ENCODE measurements around the gene TXNRD1. TPM values are rescaled to one million over a fixed set of nuclear protein-coding genes. Genes with fewer than 3 reads are reported as not detected.

The TXNRD1 gene
- total and polyA plus RNA-seq, 11 donors: 26.6 to 384 (median 90.8) TPM

DNA sequence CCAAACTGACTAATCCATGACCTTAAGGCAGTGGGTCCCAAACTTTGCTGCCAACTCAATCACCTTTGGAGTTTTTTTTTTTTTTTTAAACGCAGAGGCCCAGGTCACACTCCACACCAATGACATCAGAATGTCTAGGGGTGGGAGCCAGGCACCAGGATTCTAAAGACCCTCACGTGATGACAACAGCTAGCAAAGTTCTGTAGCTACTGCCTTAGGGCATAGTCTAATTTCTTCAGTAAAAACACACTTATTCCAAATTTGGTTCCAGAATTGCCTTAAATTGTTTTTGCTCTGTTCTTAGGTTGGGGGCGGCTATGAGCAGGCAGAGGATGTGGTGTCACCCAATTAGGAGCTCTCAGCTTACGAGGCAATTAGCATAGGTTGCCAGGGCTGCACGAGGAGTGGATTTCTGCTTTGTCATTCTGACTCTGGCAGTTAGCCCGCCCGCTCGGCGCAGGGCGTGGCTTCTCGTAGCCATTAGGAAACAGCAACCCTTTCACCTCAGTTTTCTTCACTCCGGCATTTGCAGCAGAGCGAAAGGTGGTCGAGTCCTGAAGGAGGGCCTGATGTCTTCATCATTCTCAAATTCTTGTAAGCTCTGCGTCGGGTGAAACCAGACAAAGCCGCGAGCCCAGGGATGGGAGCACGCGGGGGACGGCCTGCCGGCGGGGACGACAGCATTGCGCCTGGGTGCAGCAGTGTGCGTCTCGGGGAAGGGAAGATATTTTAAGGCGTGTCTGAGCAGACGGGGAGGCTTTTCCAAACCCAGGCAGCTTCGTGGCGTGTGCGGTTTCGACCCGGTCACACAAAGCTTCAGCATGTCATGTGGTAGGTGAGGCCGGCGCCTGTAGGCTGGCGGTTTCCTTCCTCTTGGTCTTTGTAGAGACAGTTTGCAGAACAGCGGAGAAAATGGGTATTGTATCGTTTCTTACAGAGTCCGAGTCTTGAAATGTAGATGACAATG is 71.2 kb downstream of the TXNRD1 start:
- H3K27me3 ChIP-seq: no peaks in the 10 kb centered on the region
- intact Hi-C loops (cut with DNase I): loop anchor here in 9 of 10 donors (2.0 to 5.0 kb wide), 4 partner anchors 68 to 148 kb away; partner anchors contain the start of genes TXNRD1 (in 6 of the 9) and NFYB (in 1 of the 9)
- H3K4me3 ChIP-seq: peak overlapping the region; percentile 53 to 92 (median 74)
- H3K4me1 ChIP-seq: peaks cover 0 to 38% (median 28%) of the 10 kb centered on the region in 12 donors
- H3K27ac ChIP-seq: peak overlapping the region; percentile 75 to 97 (median 94)
- H3K36me3 ChIP-seq: peaks cover 0 to 16% (median 11%) of the 10 kb centered on the region in 9 donors
- DNase-seq (peak; percentile 92 to 95 (median 94)), ATAC-seq (peak; percentile 91 to 94 (median 93))
- 0% methylated on average over 36 to 40 of the region's 40 CpGs for WGBS, 4 donors
- no peaks in the 10 kb centered on the region for H3K9me3 ChIP-seq
- peak in 1 of 2 donors; percentile 88 for TF ChIP-seq POLR2A (IDR thresholded peaks at IDR 0.05)
- TF ChIP-seq, protein P1, sequence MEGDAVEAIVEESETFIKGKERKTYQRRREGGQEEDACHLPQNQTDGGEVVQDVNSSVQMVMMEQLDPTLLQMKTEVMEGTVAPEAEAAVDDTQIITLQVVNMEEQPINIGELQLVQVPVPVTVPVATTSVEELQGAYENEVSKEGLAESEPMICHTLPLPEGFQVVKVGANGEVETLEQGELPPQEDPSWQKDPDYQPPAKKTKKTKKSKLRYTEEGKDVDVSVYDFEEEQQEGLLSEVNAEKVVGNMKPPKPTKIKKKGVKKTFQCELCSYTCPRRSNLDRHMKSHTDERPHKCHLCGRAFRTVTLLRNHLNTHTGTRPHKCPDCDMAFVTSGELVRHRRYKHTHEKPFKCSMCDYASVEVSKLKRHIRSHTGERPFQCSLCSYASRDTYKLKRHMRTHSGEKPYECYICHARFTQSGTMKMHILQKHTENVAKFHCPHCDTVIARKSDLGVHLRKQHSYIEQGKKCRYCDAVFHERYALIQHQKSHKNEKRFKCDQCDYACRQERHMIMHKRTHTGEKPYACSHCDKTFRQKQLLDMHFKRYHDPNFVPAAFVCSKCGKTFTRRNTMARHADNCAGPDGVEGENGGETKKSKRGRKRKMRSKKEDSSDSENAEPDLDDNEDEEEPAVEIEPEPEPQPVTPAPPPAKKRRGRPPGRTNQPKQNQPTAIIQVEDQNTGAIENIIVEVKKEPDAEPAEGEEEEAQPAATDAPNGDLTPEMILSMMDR (IDR thresholded peaks at IDR 0.05): peak in 1 of 12 donors; percentile 9

DNA sequence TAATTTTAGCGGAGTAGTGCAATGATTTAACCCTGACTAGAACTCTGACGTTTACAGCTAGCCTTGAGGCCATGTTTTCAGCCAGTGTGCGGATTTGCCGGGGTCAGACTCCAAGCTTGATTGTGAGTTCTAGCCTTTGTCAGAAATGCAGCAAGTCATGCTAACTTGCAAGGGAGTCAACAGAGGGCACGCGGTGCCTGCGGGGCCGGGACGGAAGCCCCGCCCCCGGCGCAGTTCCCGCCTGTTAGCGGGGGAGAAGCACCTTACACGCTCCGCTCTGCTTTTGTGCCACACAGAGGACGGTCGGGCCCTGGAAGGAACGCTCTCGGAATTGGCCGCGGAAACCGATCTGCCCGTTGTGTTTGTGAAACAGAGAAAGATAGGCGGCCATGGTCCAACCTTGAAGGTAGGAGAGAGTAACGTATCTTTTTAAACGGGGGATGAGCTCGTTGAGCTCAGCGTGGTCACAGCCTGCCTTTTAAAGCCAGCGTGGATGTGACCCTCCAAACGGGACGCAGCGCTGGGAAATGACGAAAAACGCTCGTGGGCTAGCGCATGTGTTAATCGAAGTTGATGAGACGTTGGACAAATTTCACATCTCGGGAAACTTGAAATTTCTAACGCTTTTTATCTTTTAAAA is 73.2 kb downstream of the TXNRD1 start:
- DNase-seq (peak; percentile 79 to 90 (median 84)), ATAC-seq (peak; percentile 65 to 85 (median 82))
- Histone ChIP-seq H3K36me3 (peaks cover 0 to 35% (median 30%) of the 10 kb centered on the region in 9 donors), H3K9me3 (no peaks in the 10 kb centered on the region), H3K4me1 (peaks cover 0 to 56% (median 30%) of the 10 kb centered on the region in 12 donors), H3K27ac (peak overlapping the region; percentile 37 to 97 (median 94)), H3K4me3 (peak overlapping the region; percentile 53 to 92 (median 74)), H3K27me3 (no peaks in the 10 kb centered on the region)
- intact Hi-C loops (cut with DNase I): loop anchor here in 7 of 10 donors (2.0 to 5.0 kb wide), 2 partner anchors 14 to 71 kb away; partner anchors contain the start of genes TXNRD1 (in 6 of the 7) and EID3 (in 1 of the 7)
- TF ChIP-seq, protein P1 (IDR thresholded peaks at IDR 0.05): peak in 3 of 12 donors; percentile 5 to 18 (median 8)
- peak in 1 of 2 donors; percentile 65 for TF ChIP-seq POLR2A (IDR thresholded peaks at IDR 0.05)
- 0 to 1% (median 1%) methylated on average over 41 of the region's 41 CpGs for WGBS, 4 donors

DNA sequence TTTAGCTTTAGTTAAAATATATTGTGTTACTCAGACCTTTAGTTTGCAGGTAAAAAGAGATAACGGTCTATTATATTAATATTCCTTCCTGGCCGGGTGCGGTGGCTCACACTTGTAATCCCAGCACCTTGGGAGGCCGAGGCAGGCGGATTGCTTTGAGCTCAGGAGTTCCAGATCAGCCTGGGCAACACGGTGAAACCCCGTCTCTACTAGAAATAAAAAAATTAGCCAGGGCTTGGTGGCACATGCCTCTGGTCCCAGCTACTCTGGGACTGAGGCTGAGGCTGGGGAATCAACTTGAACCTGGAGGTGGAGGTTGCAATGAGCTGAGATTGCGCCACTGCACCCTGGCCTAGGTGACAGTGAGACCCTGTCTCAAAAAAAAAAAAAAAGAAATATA is 74.7 kb downstream of the TXNRD1 start:
- 85 to 97% (median 89%) methylated on average over 8 of the region's 8 CpGs for WGBS, 4 donors
- H3K27ac ChIP-seq: peak overlapping the region in 1 of 12 donors; percentile 97
- H3K9me3 ChIP-seq: no peaks in the 10 kb centered on the region
- H3K36me3 ChIP-seq: peaks cover 0 to 48% (median 41%) of the 10 kb centered on the region in 9 donors
- peaks cover 0 to 67% (median 39%) of the 10 kb centered on the region in 12 donors for H3K4me1 ChIP-seq
- DNase-seq (no peak), ATAC-seq (no peak)
- peak overlapping the region in 3 of 12 donors; percentile 73 to 92 (median 82) for H3K4me3 ChIP-seq
- TF ChIP-seq, protein P1 (IDR thresholded peaks at IDR 0.05): no peak
- no peak for TF ChIP-seq POLR2A (IDR thresholded peaks at IDR 0.05)
- H3K27me3 ChIP-seq: no peaks in the 10 kb centered on the region
- intact Hi-C loops (cut with DNase I): no loop called here
